GDM1 (cell line): ENCODE data around the gene MRPS15.
A peak's percentile ranks its signal among the peaks of the same experiment; 100 is the strongest.
"Not testable (repeated sequence)": the region's sequence is repeated elsewhere in the genome, so short reads cannot be mapped to it uniquely, and the experiment has no call there.

ENCODE experiments used
- DNase-seq: peaks from one replicate; lab custom pipeline; 2025; lab: John Stamatoyannopoulos, UW

The MRPS15 gene

DNA sequence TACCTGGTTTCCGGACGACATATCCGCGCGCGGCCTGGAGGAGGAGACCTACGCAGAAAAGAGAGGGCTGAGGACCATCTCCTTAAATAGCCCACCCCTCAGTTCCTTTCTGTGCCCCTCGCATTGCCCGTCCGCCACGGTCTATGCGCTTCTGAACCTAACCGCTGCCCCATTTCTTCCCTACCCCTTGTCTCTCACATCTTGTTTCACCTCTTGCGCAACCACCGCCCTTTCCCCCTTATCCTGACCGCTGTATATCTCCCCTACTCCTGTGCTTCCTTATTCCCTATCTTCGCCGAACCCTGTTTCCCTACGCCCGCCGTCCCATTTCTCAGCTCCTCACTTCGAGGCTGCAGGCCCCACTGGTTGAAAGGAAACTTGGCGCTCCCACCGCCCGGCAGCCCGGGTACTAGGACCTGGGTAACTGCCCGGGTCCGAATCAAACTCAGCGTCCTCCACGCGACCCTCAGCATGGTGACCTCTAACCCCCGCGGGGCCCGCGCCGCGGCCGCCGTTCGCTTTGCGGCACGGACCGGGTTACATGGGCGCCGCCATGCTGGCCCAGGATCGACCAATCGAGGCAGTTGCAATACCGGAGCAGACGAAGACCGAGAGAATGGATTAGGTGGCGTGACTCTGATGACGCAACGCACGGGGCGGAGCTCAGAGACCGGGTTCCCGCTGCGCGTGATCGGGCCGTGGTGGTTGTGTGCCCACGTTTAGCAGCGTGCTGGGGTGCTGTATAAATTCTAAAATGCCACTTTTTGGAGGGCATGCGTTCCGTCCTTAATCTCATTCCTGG lies at the start of gene MRPS15:
MRPS15 (minus strand) TSS at position 582 of the 802 bp plus-strand sequence; CDS start at position 473, 109 bp downstream.
- peak; percentile 89 for DNase-seq

DNA sequence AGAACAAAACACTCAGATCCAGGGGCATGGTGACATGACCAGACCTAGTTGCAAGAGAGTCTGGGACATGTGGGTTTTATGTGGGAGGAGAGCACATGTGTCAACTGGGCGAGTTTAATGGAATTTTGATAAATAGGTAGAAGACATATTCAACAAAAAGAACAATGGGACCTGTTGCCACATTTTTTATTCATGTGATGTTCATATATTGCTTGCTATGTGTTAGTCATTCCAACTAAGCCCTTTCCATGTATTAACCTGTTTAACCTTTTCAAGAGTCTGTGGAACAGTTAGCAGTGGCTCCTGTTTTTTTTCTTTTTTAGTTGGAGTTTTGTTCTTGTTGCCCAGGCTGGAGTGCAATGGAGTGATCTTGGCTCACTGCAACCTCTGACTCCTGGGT lies 48.7 kb upstream of the MRPS15 start:
- no peak for DNase-seq

DNA sequence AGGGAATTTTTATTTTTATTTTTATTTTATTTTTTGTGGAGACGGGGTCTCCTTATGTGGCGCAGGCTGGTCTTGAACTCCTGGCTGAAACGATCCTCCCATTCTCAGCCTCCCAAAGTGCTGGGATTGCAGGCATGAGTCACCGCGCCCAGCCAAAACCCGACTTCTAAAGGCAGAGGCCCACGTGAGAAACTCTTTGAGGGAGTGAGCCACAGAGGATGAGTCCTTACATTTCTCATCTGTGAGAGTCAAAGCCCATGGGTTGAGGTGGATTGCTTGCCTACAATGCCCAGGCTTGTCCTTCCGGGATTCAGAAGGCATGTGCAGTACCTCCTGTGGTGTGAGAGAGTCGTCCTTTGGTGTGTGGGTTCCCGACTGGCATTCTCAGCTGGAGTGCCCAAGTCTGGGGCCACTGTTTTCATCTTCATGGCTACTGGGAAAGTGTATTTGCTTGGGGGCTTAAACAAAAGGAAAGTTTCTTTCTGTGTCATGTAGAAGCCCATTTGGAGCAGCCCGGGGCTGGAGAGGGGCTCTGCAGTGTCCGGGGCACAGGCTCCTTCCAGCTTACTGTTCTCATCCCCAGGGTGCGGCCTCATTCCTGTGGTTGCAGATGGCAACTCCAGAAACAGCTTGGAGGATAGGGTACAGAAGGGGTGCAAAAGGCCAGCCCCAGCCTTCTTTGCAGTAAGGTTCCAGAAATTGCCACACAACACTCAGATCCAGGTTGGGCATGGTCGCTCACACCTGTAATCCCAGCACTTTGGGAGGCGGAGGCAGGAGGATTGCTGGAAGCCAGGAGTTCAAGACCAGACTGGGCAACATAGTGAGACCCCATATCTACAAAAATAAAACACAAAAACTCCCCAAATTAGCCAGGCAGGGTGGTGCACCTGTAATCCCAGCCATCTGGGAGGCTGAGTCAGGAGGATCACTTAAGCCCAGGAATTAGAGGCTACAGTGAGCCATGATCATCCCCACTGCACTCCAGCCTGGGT lies 47.9 kb upstream of the MRPS15 start:
- no peak for DNase-seq

DNA sequence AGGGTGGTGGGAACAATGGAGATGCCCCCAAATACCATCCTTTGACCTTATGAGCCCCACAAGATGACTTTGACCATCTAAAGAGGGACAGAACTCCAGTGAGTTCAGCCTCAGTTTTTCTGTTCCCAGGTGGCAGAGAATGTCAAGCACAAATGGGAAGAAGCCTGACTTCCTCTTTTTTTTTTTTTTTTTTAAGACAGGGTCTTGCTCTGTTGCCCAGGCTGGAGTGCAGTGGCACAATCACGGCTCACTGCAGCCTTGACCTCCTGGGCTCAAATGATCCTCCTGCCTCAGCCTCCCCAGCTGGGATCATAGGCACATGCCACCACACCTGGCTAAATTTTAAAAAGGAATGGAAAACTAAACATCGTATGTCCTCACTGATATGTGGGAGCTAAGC lies 47.0 kb upstream of the MRPS15 start:
- DNase-seq, result not testable (repeated sequence)

DNA sequence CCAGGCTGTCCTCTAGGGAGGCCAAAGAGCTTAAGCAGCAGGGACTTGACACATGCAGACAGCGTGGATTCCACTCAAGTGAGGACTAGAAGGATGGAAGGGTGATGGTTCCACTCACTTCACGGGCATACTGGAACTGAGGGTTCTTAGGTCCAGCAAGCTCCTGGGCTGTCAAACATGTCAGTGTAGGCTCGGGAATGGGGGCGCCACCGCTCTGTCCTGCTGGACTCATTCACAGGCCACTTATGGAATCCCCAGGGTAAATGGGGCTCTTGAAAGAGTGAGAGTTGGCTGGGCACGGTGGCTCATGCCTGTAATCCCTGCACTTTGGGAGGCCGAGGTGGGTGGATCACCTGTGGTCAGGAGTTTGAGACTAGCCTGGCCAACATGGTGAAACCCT lies 46.2 kb upstream of the MRPS15 start:
- no peak for DNase-seq

DNA sequence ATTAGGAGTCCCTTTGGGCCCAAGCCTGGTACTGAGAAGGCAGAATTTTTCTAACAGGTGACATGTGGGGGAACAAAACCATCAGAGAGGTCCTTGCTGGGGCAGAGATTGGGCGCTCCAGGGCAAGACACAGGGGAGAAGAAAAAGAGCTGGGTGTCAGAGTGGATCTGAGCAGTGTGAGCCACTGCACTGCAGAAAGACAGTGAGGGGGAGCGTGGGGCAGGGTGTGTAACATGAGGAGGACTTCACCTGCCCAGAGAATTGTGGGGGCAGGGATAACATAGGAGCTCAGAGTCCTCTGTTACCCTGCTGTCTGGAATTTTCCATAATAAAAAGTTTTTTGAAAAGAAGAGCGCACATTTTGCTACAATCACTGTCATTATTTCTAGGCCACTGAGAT lies 44.1 kb upstream of the MRPS15 start:
- DNase-seq, result no peak

DNA sequence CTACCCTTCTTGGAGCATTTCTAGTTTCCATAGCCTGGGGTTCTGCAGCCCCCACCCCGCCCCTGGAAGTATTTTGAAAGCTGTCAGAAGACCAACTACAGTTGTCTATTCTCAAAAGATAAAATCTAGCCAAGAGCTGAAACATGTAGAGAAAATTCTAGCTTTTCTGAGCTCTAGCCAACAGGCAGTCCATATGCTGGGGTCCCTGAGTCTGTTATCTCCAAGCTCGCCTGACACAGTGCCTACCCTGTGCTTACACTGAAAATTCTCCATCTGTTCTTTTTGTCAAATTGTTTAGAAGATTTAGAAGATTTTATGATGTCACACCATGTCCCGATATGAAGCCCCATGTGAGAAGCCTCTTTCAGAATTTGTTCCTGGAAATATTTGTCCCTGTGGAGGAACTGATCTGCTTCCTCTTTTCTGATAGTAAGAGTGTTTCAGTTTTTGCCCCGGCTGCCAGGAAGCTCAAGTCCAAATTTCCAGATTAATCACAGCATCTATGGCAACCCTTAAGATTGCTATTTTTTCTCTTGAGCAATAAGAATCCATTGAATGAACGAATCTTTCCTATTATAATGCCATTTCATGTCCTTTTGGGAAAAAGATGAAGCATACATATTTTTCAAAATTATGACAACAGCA lies 42.2 kb upstream of the MRPS15 start:
- no peak for DNase-seq

DNA sequence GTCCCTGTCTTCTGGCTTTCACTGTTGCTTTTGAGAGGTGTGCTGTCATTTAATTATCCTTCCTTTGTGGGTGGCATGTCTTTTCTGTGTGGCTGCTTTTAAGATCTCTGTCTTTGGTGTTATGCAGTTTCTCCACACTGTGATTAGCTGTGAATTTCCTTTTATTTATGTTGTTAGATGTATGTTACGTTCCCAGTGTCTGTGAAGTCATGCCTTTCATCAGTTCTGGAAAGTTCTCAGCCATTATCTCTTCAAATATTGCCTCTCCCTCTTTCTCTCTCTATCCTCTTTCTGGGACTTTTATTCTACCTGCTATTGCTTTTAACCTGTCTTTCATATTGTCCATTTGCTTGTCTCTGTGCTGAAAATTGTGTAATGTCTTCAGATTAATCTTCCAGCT lies 39.5 kb upstream of the MRPS15 start:
- DNase-seq, result no peak

DNA sequence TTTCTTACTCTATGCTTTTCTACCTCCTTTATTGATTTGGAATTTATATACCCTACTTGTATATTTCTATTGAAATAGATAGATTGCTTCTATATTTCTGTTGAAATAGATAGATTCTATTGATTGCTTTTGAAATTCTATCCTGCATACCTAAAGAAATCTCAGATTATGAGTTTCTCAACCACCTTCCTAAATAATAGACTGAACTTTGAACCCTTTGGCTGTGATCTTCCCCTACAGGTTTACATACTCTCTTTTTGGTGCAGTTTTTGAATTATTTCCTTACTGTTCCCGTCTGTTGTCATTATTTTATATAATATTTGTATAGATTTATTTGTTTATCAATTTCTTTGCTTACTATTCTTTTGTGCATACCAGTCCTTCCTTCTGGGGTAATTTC lies 39.0 kb upstream of the MRPS15 start:
- DNase-seq, result no peak

DNA sequence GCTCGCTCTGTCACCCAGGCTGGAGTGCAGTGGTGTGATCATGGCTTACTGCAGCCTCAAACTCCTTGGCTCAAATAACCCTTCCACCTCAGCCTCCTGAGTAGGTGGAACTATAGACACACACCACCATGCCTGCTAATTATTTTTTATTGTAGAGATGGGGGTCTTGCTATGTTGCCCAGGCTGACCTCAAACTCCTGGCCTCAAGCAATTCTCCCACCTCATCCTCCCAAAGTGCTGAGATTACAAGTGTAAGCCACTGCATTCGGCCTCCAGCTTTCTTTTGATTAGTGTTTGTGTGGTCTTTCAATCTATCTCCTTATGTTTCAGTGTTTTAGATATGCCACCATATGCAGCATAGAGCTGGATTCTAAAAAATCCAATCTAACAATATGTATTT lies 38.4 kb upstream of the MRPS15 start:
- no peak for DNase-seq

DNA sequence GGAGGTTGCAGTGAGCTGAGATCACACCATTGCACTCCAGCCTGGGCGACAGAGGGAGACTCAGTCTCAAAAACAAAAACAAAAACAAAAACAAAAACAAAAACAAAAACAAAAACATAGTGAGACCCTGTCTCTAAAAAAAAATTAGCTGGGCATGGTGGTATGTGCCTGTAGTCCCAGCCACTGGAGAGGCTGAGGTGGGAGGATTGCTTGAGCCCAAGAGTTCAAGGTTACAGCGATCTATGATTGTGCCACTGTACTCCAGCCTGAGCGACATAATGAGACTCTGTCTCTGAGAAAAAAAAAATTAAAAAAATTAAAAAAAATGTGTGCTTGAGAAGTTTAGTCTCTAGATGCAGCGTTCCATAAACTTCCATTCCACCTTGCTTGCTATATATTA lies 37.7 kb upstream of the MRPS15 start:
- DNase-seq, result not testable (repeated sequence)

DNA sequence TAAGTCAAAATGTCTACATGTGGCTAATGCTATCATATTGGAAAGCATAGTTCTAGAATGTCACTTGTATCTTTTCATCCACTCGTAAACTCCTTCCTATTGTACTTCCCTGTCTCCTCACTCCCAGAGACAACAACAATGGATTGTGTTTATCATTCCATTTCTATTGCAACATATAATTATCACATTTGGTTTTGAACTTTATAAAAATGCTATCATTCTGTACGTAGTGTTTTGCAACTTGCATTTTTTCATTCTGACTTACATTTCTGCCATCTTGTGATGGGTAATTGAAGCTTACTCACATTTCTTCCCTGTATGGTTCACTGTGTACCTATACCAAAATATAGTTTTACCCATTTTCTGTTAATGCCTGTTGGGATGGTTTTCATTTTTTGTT lies 33.0 kb upstream of the MRPS15 start:
- DNase-seq, result no peak

DNA sequence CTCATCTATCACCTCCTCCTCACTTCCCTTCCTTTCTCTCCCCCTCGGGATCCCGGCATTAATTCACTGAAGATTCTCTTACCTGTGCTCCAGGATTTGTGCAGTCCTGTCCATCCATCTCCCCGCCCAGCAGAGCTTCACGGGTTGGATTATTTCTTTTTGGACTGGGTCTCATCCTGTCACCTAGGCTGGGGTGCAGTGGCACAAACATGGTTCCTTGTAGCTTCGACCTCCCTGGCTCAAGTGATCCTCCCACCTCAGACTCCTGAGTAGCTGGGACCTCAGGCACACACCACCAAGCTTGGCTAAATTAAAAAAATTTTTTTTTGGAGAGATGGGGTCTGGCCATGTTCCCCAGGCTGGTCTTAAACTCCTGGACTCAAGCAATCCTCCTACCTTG lies 30.8 kb upstream of the MRPS15 start:
- no peak for DNase-seq

DNA sequence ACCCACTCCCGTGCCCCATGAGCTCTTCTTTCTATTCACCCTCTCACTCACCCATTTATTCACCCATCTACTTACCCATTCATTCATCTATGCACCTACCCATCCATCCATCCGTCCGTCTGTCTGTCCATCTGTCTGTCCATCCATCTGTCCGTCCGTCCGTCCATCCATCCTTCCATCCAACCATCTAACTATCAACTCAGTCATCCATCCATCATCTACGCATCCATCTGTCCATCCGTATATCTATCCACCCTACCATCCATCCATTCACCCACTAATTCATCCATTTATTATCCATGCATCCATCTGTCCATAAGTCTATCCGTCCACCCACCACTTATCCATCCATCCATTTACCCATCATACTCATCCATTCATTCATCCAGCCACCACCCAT lies 29.3 kb upstream of the MRPS15 start:
- no peak for DNase-seq

DNA sequence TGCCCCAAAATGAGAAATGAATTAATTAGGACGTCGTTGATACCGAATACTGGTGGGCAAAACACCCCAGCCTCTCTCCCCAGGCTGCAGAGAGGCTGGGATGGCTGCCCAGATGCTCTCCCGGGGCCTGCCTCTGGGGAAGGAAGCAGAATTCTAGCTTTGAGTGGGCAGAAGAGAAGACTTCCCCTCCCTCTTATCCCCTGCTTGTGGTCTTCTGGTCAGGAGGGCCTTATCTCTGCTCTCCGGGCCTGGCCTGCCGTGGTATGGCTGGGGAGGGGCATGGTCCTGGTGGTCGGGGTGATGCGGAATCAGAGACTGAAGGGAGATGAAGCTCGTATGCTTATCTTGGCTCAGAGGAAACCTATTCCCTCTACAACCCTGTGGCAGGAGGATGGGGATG lies 28.3 kb upstream of the MRPS15 start:
- peak; percentile 68 for DNase-seq

DNA sequence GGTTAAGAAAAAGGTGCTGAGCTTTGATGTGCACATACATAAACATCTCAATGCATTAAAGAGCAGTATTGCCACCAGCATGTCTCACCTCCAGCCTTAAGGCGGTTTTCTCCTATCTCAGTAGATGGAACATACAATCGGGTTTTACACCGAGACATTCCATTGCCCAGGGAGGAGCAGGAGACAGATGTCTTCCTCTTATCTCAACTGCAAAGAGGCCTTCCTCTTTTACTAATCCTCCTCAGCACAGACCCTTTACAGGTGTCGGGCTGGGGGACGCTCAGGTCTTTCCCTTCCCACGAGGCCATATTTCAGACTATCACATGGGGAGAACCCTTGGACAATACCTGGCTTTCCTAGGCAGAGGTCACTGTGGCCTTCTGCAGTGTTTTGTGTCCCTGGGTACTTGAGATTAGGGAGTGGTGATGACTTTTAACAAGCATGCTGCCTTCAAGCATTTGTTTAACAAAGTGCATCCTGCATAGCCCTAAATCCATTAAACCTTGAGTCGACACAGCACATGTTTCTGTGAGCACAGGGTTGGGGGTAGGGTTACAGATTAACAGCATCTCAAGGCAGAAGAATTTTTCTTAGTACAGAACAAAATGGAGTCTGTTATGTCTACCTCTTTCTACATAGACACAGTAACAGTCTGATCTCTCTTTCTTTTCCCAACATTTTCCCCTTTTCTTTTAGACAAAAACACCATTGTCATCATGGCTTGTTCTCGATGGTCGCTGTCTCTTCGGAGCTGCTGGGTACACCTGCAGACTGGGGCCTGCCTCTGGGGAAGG lies 25.3 kb upstream of the MRPS15 start:
- not testable (repeated sequence) for DNase-seq

DNA sequence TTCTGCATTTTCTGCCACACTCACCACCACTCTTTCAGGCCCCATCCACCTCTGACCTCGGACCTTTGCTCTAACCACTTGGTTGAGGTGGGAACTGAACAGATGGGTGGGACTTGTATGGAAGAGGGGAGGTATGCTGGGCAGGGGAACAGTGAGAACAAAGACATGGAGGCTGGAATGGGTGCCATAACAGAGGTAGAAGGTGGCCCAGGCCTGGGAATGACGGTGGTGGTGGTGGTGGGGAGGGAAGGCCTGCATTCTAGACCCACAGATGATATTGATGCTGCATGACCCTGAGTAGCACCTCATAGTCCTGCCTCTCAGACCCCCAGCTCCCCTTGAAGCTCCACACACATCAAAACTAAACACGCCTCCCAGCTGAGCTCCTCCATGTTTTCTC lies 23.7 kb upstream of the MRPS15 start:
- DNase-seq, result no peak

DNA sequence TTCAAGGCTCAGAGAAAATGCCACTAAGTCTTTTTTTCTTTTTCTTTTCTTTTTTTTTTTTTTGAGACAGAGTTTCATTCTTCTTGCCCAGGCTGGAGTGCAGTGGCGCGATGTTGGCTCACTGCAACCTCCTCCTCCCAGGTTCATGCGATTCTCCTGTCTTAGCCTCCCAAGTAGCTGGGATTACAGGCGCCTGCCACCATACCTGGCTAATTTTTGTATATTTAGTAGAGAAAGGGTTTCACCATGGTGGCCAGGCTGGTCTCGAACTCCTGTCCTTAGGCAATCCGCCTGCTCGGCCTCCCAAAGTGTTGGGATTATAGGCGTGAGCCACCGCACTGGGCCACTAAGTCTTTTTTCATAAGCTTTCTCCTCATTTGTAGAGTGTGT lies 23.1 kb upstream of the MRPS15 start:
- not testable (repeated sequence) for DNase-seq

DNA sequence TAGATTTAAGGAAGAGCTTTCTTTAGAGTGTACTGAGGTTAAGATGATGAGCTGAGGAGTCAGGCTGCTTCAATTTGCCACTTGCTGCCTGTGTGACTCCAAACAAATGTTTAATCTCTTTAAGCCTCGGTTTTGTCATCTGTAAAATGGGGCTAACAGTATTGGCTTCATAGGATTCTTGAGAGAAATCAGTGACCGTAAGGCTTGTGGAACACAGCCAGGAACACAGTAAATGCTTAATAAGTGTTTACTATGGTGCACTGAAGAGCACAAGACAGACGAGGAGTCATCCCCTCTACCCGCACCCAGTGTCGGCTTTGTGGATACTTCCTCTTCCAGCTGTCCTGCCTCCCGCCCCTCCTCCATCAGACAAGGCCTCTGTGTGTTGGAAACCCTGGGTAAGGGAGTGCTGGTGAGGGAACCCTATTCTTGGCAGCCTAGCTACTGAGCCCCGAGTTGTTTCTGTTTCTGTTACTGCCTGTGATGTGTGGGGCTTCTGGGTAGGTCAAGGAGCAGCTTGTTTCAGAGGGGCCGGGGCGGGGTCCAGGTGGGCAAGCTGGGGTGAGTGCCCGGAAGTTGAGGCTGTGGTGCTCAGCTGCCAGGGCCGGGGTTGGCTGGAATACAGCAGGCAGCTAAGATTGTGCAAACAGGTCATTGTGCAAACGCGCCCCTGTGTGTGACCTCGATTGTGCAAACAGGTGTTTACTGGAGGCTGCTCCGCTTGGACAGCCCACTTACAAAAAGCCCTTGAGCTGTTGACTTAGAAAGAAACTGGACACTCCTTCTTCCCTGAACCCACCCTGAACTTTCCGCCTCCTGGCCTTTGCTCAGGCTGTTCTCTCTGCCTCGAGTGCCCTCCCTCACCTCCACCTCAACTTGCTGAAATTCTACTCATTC lies 22.5 kb upstream of the MRPS15 start:
- DNase-seq, result peak; percentile 53

DNA sequence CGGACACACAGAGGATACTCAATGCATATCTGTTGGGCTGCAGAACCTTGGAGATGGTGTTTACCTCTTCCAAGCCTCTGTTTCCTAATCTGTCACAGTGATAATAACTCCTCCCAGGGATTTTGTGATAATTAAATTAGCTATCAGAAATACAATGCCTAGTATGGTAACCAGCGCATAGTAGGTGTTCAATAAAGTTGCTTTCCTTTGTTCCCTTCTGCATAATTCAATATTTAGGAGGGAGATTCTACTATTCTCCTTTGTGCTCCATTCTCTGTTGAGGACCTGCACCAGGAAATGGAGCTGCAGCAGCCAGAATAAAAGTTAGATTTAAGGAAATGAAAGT lies 21.9 kb upstream of the MRPS15 start:
- DNase-seq, result no peak

DNA sequence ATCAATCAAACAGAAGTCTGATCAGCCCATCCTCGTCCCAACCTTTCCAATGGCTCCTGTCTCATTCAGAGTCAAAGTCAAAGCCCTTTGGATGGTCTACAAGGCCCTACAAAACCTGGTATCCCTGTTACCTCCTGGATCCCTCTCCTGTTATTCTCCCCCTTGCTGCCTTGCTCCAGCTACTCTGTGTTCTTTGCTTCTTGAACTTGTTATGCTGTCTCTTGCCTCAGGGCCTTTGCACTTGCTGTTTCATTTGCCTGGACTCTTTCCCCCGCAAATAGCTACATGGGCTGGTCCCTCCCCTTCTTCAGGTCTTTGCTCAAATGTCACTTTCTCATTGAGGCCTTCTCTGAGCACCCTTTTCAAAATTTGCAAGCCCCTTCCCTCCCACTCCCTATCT lies 19.9 kb upstream of the MRPS15 start:
- DNase-seq, result no peak
